Iris pigment epithelial cell (primary cell): Measurements from ENCODE around the gene DNAJB7.
"Not testable (repeated sequence)": the region's sequence is repeated elsewhere in the genome, so short reads cannot be mapped to it uniquely, and the experiment has no call there.

Experiments
- DNase-seq: peaks from one replicate; pipeline ENCODE4 v3.0.0-alpha.2; 2011; ENCODE audit warnings: low read depth

DNAJB7 gene

GRCh38 chr22:40844951-40845350 lies 17.0 kb downstream of the DNAJB7 start:
- DNase-seq: no peak

- DNase-seq: no peak
Measured at GRCh38 chr22:40838486-40838885, 23.4 kb downstream of the DNAJB7 start.

GRCh38 chr22:40834619-40835018 lies 27.3 kb downstream of the DNAJB7 start:
- DNase-seq: no peak

GRCh38 chr22:40829131-40829530 lies 32.8 kb downstream of the DNAJB7 start:
- no peak for DNase-seq

GRCh38 chr22:40826984-40827741 lies 34.8 kb downstream of the DNAJB7 start:
- DNase-seq: no peak

- not testable (repeated sequence) for DNase-seq
Measured at GRCh38 chr22:40826292-40826691, 35.6 kb downstream of the DNAJB7 start.

- no peak for DNase-seq
Measured at GRCh38 chr22:40823426-40823825, 38.5 kb downstream of the DNAJB7 start.

- peak; percentile 44 for DNase-seq
Measured at GRCh38 chr22:40819599-40820140, 42.2 kb downstream of the DNAJB7 start.

GRCh38 chr22:40818747-40819598 lies 42.9 kb downstream of the DNAJB7 start, which contains the start of gene SLC25A17:
Gene SLC25A17, minus strand, starts transcription at chr22:40819346. Its CDS starts 98 bp downstream, at chr22:40819248.
- peak; percentile 82 for DNase-seq

- DNase-seq: no peak
Measured at GRCh38 chr22:40818192-40818746, 43.6 kb downstream of the DNAJB7 start.

GRCh38 chr22:40817737-40818136 lies 44.2 kb downstream of the DNAJB7 start:
- DNase-seq: no peak

GRCh38 chr22:40813912-40814315 lies 48.0 kb downstream of the DNAJB7 start:
- DNase-seq: no peak
